Measurements from ENCODE around the gene PKLR.

PKLR gene

DNA sequence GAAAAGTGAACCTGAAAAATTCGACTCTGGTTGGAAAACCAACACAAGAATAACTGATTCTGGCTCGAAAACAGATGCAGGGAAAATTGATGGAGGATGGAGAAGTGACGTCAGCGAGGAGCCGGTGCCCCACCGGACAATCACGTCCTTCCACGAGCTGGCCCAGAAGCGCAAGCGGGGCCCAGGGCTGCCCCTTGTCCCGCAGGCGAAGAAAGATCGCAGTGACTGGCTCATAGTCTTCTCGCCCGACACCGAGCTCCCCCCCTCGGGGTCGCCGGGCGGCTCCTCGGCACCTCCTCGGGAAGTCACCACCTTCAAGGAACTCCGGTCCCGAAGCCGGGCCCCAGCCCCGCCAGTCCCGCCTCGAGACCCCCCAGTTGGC lies 21.3 kb upstream of the PKLR start:
- DNase-seq (ENCODE audit: low spot score in 2 of 2) (no peak), ATAC-seq (no peak)
- Mint-ChIP-seq H3K36me3 (peaks cover 49% of the 10 kb centered on the region), H3K9me3 (no peaks in the 10 kb centered on the region), H3K4me3 (peak overlapping the region; percentile 82), H3K27ac (no peak overlapping the region), H3K4me1 (peaks cover 55% of the 10 kb centered on the region)

DNA sequence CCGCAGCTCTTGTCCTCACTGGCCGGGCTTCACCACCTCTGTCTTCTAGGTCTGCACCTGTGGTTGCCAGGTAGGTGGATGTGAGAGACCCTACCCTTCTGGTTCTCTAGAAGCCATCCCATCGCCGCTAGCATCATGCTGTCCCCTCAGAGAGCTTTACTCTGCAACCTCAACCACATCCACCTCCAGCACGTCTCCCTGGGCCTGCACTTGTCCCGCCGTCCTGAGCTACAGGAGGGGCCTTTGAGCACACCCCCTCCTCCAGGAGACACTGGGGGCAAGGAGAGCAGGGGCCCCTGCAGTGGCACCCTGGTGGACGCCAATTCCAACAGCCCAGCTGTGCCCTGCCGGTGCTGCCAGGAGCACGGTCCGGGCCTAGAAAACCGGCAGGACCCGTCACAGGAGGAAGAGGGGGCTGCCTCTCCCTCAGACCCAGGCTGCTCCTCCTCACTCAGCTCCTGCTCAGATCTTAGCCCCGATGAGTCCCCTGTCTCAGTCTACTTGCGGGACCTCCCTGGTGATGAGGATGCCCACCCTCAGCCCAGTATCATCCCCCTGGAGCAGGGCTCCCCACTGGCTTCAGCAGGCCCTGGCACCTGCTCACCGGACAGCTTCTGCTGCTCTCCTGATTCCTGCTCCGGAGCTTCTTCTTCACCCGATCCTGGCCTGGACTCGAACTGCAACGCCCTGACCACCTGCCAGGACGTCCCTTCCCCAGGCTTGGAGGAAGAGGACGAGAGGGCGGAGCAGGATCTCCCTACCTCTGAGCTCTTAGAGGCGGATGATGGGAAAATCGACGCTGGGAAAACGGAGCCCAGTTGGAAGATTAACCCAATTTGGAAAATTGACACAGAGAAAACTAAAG lies 20.6 kb upstream of the PKLR start:
- H3K36me3 Mint-ChIP-seq: peaks cover 50% of the 10 kb centered on the region
- no peak for ATAC-seq
- no peaks in the 10 kb centered on the region for H3K9me3 Mint-ChIP-seq
- H3K4me3 Mint-ChIP-seq: peak overlapping the region; percentile 82
- H3K4me1 Mint-ChIP-seq: peaks cover 55% of the 10 kb centered on the region
- H3K27ac Mint-ChIP-seq: no peak overlapping the region
- no peak for DNase-seq (ENCODE audit: low spot score in 2 of 2)

DNA sequence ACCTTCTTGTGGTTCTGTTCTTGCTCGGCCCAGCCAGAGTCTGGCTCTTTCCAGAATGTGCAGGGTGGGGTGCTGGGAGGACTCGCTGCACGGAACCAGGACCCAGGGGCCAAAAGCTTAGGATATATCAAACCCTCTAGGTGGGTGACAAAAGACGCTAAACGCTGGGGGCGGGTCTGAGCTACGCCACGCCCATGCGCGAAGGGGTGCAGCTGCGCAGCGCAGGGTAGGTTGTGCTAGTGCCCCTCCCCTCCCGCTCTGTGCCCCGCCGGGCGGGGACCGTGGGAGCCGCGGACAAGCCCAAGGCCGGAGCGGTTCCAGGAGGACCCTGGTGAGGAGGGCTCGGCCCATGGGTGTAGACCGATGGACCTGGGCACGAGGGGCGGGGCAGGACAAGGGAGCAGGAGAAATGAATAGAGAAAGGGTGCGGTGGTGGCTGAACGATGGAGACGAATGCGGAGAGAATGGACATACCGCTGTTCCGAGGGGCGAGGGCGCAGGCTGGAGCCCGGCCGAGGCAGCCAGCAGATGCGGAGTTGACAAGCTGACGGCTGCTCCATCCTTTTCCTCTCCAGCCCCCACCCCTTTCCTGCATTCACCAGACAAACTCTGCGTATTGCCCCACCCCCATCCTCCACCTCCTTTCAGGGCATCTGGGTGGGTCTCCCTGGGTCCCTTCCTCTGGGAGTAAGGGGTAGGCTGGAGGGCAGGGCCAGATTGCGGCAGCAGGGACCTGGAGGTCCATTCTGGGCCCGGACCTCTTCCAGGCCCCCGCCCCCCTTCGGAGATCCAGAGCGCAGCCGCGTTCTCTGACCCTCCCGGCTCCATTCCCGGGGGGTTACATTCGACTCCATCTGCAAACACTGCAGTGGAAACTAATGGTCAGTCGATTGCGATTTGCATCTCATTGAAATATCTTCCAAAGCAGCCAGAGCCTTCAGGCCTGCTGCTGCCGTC lies 19.7 kb upstream of the PKLR start, which contains the start of gene RUSC1:
Gene RUSC1, plus strand, starts transcription at position 234 of the 957 bp plus-strand sequence. CDS start 880 bp downstream, outside the sequence.
- no peaks in the 10 kb centered on the region for H3K9me3 Mint-ChIP-seq
- ATAC-seq: peak; percentile 5
- H3K4me1 Mint-ChIP-seq: peaks cover 47% of the 10 kb centered on the region
- peak within 1 kb of the TSS; percentile 0 for H3K27ac Mint-ChIP-seq
- H3K36me3 Mint-ChIP-seq: peaks cover 59% of the 10 kb centered on the region
- H3K4me3 Mint-ChIP-seq: peak within 1 kb of the TSS; percentile 82
- peak; percentile 29 to 81 for DNase-seq (ENCODE audit: low spot score in 2 of 2)

DNA sequence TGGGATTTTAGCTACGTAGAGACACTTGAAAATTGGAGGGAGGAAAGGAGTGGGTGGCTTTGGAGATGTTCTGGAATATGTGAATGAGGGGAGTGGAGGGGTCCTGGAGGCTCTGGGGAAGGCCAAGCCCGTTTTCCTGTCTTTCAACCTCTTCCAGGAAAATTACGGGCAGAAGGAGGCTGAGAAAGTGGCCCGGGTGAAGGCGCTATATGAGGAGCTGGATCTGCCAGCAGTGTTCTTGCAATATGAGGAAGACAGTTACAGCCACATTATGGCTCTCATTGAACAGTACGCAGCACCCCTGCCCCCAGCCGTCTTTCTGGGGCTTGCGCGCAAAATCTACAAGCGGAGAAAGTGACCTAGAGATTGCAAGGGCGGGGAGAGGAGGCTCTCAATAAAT lies 19.0 kb upstream of the PKLR start:
- H3K36me3 Mint-ChIP-seq: peaks cover 66% of the 10 kb centered on the region
- no peak for ATAC-seq
- DNase-seq (ENCODE audit: low spot score in 2 of 2): no peak
- peak overlapping the region; percentile 0 for H3K27ac Mint-ChIP-seq
- no peaks in the 10 kb centered on the region for H3K9me3 Mint-ChIP-seq
- H3K4me3 Mint-ChIP-seq: peak overlapping the region; percentile 82
- peaks cover 40% of the 10 kb centered on the region for H3K4me1 Mint-ChIP-seq

DNA sequence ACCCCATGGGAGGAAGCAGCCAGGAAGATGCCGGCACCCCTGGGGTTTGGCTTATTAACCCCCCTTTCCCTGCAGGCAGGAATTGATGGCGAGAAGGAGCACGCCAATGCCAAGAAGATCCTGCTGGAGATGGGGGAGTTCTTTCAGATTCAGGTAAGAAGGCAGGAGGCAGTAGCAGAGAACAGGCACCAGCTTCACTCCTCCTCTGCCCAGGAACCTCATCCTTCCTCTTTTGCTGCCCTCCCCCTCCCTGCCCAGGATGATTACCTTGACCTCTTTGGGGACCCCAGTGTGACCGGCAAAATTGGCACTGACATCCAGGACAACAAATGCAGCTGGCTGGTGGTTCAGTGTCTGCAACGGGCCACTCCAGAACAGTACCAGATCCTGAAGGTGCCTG lies 18.3 kb upstream of the PKLR start:
- Mint-ChIP-seq H3K9me3 (no peaks in the 10 kb centered on the region), H3K4me1 (peaks cover 39% of the 10 kb centered on the region), H3K4me3 (no peak overlapping the region), H3K36me3 (peaks cover 73% of the 10 kb centered on the region), H3K27ac (no peak overlapping the region)
- no peak for DNase-seq (ENCODE audit: low spot score in 2 of 2)
- ATAC-seq: no peak

DNA sequence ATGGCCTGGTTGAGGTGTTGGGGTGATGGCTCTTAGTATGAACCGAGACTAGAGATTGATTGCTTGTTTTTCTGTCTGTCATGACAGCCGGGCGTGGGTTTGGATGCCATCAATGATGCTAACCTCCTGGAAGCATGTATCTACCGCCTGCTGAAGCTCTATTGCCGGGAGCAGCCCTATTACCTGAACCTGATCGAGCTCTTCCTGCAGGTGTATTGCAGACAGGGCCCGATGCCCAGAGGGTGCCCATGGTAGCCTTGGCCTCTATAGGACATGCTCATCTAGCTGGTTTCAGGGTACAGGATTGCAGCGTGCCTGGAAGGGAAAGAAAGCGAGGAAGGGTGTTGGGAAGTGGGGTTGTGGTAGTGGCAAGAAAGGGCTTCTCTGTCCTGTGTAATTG lies 16.8 kb upstream of the PKLR start:
- Mint-ChIP-seq H3K4me1 (peaks cover 45% of the 10 kb centered on the region), H3K36me3 (peaks cover 81% of the 10 kb centered on the region), H3K9me3 (no peaks in the 10 kb centered on the region), H3K27ac (peak overlapping the region; percentile 48), H3K4me3 (no peak overlapping the region)
- DNase-seq (ENCODE audit: low spot score in 2 of 2): no peak
- ATAC-seq: no peak

DNA sequence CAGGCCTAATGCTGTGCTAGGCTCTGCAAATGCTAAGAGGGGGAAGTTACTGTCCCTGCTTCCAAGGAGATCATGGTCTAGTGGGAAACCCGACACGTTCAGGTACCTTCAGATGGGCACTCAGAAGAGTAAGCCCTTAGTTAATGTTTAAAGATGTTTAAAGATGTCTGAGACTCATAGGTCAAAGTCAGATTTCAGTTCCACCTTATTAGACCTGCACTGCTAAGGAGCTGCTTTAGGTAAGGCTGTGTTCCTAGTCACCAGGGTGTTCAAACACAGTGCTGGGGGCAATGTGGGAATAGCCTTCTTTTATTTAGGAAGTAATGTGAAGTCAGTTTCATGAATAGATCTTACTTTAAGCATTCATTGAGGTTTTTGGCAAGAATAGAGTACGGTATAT lies 15.7 kb upstream of the PKLR start:
- H3K27ac Mint-ChIP-seq: no peak overlapping the region
- DNase-seq (ENCODE audit: low spot score in 2 of 2) (no peak), ATAC-seq (no peak)
- peaks cover 46% of the 10 kb centered on the region for H3K4me1 Mint-ChIP-seq
- no peaks in the 10 kb centered on the region for H3K9me3 Mint-ChIP-seq
- no peak overlapping the region for H3K4me3 Mint-ChIP-seq
- H3K36me3 Mint-ChIP-seq: peaks cover 93% of the 10 kb centered on the region

DNA sequence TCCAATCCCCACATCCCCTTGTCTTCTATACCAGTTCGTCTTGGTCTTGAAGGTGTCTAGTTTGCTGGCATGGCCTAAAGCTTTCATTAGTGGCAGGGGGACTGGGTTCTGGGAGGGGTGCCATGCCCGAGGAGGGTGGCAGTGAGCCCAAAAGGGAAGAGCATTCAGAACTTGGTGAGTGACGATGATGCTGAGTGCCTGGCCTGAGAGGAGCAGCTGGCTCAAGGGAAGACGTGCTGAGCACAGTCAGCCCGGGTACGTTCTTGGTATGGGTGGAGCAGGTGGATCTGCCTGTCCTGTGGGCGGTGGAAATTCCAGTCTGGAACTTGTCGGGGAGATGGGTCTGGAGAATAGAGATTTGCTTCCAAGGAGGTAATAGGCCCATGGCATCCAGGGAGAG lies 12.0 kb upstream of the PKLR start:
- no peaks in the 10 kb centered on the region for H3K9me3 Mint-ChIP-seq
- H3K36me3 Mint-ChIP-seq: peaks cover 96% of the 10 kb centered on the region
- peaks cover 34% of the 10 kb centered on the region for H3K4me1 Mint-ChIP-seq
- DNase-seq (ENCODE audit: low spot score in 2 of 2) (no peak), ATAC-seq (no peak)
- H3K27ac Mint-ChIP-seq: peak overlapping the region; percentile 65
- no peak overlapping the region for H3K4me3 Mint-ChIP-seq

DNA sequence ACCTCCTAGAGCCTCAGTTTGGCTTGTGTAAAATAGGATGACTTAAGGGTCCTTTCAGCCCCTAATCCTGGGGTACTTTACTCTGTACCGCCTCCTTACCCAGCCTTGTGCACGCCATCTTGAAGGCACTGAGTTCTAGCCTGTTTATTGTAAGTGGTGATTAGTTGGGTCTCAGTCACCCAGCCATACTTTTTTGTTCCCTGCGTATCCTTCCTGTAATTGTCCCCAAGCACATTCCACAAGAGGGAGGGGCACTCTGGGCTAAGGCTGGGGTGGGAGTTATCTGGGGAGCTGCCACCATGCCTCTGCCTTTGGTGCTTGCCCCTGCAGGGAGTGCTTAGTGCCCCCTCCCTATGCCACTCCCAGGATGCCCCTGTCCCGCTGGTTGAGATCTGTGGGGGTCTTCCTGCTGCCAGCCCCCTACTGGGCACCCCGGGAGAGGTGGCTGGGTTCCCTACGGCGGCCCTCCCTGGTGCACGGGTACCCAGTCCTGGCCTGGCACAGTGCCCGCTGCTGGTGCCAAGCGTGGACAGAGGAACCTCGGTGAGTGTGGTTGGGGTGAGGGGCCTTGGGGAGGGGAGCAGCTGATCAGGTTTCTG lies 8.3 kb upstream of the PKLR start:
- no peaks in the 10 kb centered on the region for H3K9me3 Mint-ChIP-seq
- DNase-seq (ENCODE audit: low spot score in 2 of 2): no peak
- H3K4me3 Mint-ChIP-seq: peak overlapping the region; percentile 96
- ATAC-seq: no peak
- H3K27ac Mint-ChIP-seq: peak overlapping the region; percentile 97
- H3K4me1 Mint-ChIP-seq: peaks cover 34% of the 10 kb centered on the region
- H3K36me3 Mint-ChIP-seq: peaks cover 66% of the 10 kb centered on the region

DNA sequence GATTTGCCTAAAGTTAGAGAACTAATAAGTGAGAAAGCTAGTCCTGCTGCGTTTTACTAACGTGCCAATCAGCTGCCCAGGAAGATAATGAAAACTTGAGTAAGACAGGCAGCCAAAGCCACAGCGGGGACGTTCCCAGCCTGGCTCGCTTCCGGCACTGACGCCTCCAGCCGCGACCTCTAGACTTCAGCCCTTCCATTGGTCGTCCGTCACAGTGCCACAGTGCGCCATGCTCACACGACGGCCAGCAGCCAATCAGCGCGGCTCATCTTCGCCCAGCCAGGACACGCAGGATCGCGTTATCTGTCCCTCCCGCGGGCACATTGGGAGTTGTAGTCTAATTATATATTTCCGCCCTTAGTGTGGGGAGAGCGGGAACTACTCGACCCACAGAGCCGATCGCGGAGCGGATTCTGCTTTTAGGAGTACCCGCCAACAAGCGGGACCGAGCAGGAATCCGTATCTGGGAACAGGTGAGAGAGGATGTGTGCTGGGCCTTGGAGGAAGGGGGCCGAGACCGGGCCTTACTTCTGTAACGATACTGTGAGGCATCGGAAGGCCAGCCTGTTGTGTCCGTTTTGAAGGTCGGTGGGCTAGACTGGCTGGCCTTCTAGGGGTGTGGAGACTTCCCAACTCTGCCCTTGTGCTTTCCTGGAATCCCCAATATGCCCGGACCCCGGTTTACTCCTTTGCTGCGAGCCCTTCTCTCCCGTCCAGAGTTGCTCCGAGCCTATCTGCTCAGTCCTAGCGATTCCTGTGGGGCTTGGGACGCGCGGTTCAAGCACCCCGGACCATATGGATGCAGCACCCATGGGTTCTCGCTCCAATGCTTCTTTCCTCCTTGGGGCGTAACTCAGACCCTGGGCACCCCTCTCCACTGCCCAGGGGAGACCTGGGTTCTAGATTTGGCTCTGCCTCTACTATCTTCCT lies 7.5 kb upstream of the PKLR start, which contains the start of gene FDPS:
Gene FDPS, plus strand, starts transcription at position 374 of the 930 bp plus-strand sequence. CDS start 924 bp downstream, outside the sequence.
- peak; percentile 81 to 96 for DNase-seq (ENCODE audit: low spot score in 2 of 2)
- no peaks in the 10 kb centered on the region for H3K9me3 Mint-ChIP-seq
- ATAC-seq: peak; percentile 99
- peaks cover 34% of the 10 kb centered on the region for H3K4me1 Mint-ChIP-seq
- H3K36me3 Mint-ChIP-seq: peaks cover 58% of the 10 kb centered on the region
- peak within 1 kb of the TSS; percentile 96 for H3K4me3 Mint-ChIP-seq
- peak within 1 kb of the TSS; percentile 97 for H3K27ac Mint-ChIP-seq

DNA sequence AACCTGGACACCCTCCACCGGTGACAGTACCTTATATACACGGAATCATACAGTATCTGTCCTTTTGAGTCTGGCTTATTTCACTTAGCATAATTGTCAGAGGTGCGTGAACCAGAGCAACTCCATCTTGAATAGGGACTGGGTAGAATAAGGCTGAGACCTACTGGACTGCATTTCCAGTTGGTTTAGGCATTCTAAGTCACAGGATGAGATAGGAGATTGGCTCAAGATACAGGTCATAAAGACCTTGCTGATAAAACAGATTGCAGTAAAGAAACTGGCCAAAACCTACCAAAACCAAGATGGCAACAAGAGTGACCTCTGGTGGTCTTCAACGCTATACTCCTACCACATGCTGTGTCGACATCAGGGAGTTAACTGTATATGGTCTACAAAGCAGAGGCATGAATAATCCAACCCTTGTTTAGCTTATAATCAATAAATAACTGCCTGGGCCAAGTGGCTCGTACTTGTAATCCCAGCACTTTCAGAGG lies 6.1 kb upstream of the PKLR start:
- Mint-ChIP-seq H3K4me1 (peaks cover 25% of the 10 kb centered on the region), H3K4me3 (peak overlapping the region; percentile 96), H3K9me3 (no peaks in the 10 kb centered on the region), H3K27ac (no peak overlapping the region), H3K36me3 (peaks cover 44% of the 10 kb centered on the region)
- DNase-seq (ENCODE audit: low spot score in 2 of 2) (no peak), ATAC-seq (no peak)

DNA sequence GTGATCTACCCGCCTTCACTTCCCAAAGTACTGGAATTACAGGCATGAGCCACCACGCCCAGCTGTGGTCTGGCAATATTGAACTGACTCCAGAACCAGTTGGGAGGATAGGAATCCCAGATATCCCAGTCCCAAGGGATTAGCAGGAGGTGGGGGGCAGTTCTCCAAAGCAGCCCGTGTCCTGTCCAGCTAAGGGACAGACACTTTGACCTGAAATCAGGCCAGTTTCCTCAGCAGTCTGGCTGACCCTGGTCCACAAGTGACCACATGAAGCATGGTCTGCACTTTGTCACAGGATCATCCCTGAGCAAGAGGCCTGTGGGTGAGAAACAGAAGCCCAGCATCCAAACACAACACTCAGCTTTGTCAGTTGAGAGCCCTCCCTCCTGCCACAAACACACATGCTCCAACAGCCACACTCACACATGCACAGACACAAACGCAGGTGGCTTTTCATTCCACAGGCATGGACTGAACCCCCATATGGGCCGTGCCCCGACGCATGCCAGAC lies 4.7 kb upstream of the PKLR start:
- no peak overlapping the region for H3K4me3 Mint-ChIP-seq
- H3K4me1 Mint-ChIP-seq: peaks cover 11% of the 10 kb centered on the region
- peak overlapping the region; percentile 35 for H3K27ac Mint-ChIP-seq
- no peak for ATAC-seq
- peaks cover 30% of the 10 kb centered on the region for H3K36me3 Mint-ChIP-seq
- no peaks in the 10 kb centered on the region for H3K9me3 Mint-ChIP-seq
- no peak for DNase-seq (ENCODE audit: low spot score in 2 of 2)

DNA sequence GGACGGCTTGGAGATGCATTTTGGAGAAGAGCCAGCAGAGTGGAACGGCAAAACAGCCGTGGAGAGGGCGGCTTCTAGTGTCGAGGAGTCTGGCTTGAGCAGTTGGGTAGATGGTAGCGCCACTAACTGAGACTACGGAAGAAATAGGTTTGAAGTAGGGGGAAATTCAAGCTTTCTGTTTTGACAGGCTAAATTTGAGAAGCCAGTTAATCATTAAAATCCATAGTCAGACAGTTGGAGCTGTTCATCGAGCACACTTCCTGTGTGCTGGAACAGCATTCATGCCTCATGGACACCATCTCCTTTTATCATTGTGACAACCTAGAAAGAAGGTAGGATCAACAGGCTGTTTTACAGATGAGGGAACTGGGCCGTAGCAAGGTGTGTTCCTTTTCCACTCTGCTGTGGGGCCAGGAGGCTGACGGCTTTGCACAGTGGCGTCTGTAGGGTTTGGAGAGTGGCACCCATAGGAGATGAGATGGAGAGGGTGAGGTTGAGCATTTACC lies 3.4 kb upstream of the PKLR start:
- H3K36me3 Mint-ChIP-seq: peaks cover 17% of the 10 kb centered on the region
- peaks cover 3% of the 10 kb centered on the region for H3K4me1 Mint-ChIP-seq
- peak overlapping the region; percentile 70 for H3K27ac Mint-ChIP-seq
- no peak overlapping the region for H3K4me3 Mint-ChIP-seq
- ATAC-seq (no peak), DNase-seq (ENCODE audit: low spot score in 2 of 2) (no peak)
- H3K9me3 Mint-ChIP-seq: no peaks in the 10 kb centered on the region

Data from stimulated activated effector memory CD8-positive, alpha-beta T cell treated with anti-CD3 and anti-CD28 coated beads, Interleukin-12 subunit alpha, Interleukin-12 subunit beta, amount 100 ng/mL, for 72 hours (primary cell).